Measurements from ENCODE around the gene TMED10. TPM values are rescaled to one million over a fixed set of nuclear protein-coding genes. Genes with fewer than 3 reads are reported as not detected.

TMED10 gene
- total RNA-seq, 1 donor from 2014 or later: 363 TPM

DNA sequence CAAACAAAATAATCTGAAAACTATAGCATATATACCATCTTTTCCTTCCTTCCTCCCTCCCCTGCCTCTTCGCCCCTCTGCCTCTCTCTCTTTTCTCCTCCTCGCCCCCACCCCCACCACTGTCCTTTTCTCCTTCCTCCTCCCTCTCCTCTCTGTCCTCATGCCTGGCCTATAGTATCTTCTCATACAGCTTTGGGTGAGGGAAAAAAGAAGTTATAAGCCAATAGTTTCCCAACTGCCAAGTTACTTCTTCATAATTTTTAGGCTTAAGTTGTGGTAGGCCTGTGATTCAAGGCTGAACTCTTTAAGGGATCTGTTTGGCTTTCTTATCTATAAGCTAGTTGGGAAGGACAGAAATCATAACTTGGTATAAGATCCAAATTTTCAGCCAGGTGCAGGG, 9.1 kb downstream of the TMED10 start:
- no peak for TF ChIP-seq CTCF (IDR thresholded peaks at IDR 0.05; ENCODE audit: insufficient read depth, low read length, severe bottlenecking)
- Histone ChIP-seq H3K27me3 (ENCODE audit: control insufficient read depth, insufficient read depth, low read length) (no peaks in the 10 kb centered on the region), H3K36me3 (ENCODE audit: control insufficient read depth, insufficient read depth, low read length) (peaks cover 1% of the 10 kb centered on the region), H3K4me3 (ENCODE audit: low read depth, low read length) (no peak overlapping the region)
- FAIRE-seq (no peak), DNase-seq (ENCODE audit: low read depth) (no peak)

DNA sequence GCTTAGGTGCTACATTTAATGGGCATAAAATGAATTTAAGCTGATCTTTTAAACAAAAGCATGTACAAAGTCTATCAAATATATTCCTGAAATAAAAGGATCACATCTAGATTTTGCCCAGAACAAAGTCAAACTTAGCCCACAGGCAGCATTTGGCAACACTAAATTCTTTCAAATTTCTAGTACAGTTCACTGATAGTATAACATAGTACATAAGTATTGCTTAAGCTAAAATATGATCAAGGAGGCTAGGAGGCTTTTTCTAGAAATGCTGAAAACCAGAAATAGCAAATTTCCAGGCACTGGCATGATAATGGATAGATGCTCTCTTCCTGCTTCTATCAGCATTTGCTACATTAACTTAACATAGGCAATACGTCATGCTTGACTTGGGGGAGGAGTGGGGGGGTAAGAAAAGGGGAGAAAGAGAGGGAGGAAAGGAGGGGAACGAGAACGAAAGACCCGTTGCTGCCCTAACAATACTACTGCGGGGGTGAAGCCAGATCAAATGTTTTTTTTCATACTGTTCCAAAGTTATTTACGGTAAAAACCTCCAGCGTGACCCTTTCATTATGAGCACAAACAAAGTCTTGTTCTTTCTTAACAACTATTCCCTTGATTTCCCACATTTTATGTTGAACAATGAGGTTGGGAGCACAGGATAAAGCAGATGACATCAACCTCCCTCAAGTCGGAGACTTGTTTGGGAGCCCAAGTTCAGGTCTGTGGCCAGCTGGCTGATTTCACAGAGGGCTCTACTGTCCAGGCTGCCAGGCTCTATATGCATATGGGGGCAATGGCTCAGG, 10.6 kb downstream of the TMED10 start:
- Histone ChIP-seq H3K36me3 (ENCODE audit: control insufficient read depth, insufficient read depth, low read length) (peaks cover 1% of the 10 kb centered on the region), H3K27me3 (ENCODE audit: control insufficient read depth, insufficient read depth, low read length) (no peaks in the 10 kb centered on the region), H3K4me3 (ENCODE audit: low read depth, low read length) (no peak overlapping the region)
- TF ChIP-seq CTCF (IDR thresholded peaks at IDR 0.05; ENCODE audit: insufficient read depth, low read length, severe bottlenecking): no peak
- no peak for DNase-seq (ENCODE audit: low read depth)
- no peak for FAIRE-seq

- no peak for FAIRE-seq
Observed at GRCh38 chr14:75164809-75165208, 11.6 kb downstream of the TMED10 start.

GRCh38 chr14:75163677-75164076, 12.7 kb downstream of the TMED10 start:
- DNase-seq (ENCODE audit: low read depth) (no peak), FAIRE-seq (no peak)
- H3K4me3 ChIP-seq (ENCODE audit: low read depth, low read length): no peak overlapping the region
- H3K27me3 ChIP-seq (ENCODE audit: control insufficient read depth, insufficient read depth, low read length): no peaks in the 10 kb centered on the region
- TF ChIP-seq CTCF (IDR thresholded peaks at IDR 0.05; ENCODE audit: insufficient read depth, low read length, severe bottlenecking): no peak
- H3K36me3 ChIP-seq (ENCODE audit: control insufficient read depth, insufficient read depth, low read length): no peaks in the 10 kb centered on the region

More at GRCh38 chr14:75164809-75165208, 11.6 kb downstream of the TMED10 start:
- TF ChIP-seq CTCF (IDR thresholded peaks at IDR 0.05; ENCODE audit: insufficient read depth, low read length, severe bottlenecking): no peak
- no peaks in the 10 kb centered on the region for H3K27me3 ChIP-seq (ENCODE audit: control insufficient read depth, insufficient read depth, low read length)
- H3K4me3 ChIP-seq (ENCODE audit: low read depth, low read length): no peak overlapping the region
- no peak for DNase-seq (ENCODE audit: low read depth)
- no peaks in the 10 kb centered on the region for H3K36me3 ChIP-seq (ENCODE audit: control insufficient read depth, insufficient read depth, low read length)

- H3K27me3 ChIP-seq (ENCODE audit: control insufficient read depth, insufficient read depth, low read length): no peaks in the 10 kb centered on the region
- no peak overlapping the region for H3K4me3 ChIP-seq (ENCODE audit: low read depth, low read length)
- TF ChIP-seq CTCF (IDR thresholded peaks at IDR 0.05; ENCODE audit: insufficient read depth, low read length, severe bottlenecking): no peak
- FAIRE-seq: no peak
- no peak for DNase-seq (ENCODE audit: low read depth)
- H3K36me3 ChIP-seq (ENCODE audit: control insufficient read depth, insufficient read depth, low read length): no peaks in the 10 kb centered on the region
Observed at GRCh38 chr14:75162631-75163030, 13.8 kb downstream of the TMED10 start.
